Lower leg skin (tissue), 4 donors: ENCODE results near the gene ABLIM1. TPM values are rescaled to one million over a fixed set of nuclear protein-coding genes. Genes with fewer than 3 reads are reported as not detected.

Experiments used
- DNase-seq, 2 donors: peaks; one replicate each; pipeline ENCODE4 v3.0.0-alpha.2; 2019; ENCODE audit warnings: low spot score in 2 of 2
- H3K4me3 ChIP-seq: fragments of 200-600 bp; sonication (generic); 2 replicates; pipeline ENCODE4 v1.5.1; 2017; ENCODE audit warnings: mild to moderate bottlenecking, low read depth; ENCODE audit not compliant: poor library complexity, severe bottlenecking
- POLR2A ChIP-seq, 2 donors: fragments of 450-650 bp; IDR thresholded peaks; one replicate each; pipeline ENCODE4 v1.6.1; 2016 to 2017; ENCODE audit warnings: antibody characterized with exemption in 2 of 2, mild to moderate bottlenecking in 1 of 2, moderate library complexity in 1 of 2
- WGBS, 2 donors: methylation state at CpG; one replicate each; pipeline ENCODE4 v1.1.5; 2018; 5-methylcytosine and 5-hydroxymethylcytosine counted together
- intact Hi-C: fragments of 100-400 bp; cut with DNase I; formaldehyde crosslinking; loops from one replicate; pipeline ENCODE4 v1.15.0; 2023; ENCODE audit warnings: low total_unique reads
- total RNA-seq, 4 donors: library from RNA; depleted of rRNA; stranded (reverse); fragments of >200 nt; gene quantifications; one replicate each; pipeline ENCODE4 v1.1.0, GENCODE V29; 2016
- TF ChIP-seq, protein P1 (sequence below), 3 donors: fragments of 450-650 bp; IDR thresholded peaks; one replicate each; pipeline ENCODE4 v1.5.1; 2016; ENCODE audit warnings: antibody characterized with exemption in 3 of 3, mild to moderate bottlenecking in 3 of 3, moderate library complexity in 2 of 3

The ABLIM1 gene
- total RNA-seq, 4 donors from 2014 or later, result 171 to 258 (median 209) TPM

- TF ChIP-seq, protein P1, sequence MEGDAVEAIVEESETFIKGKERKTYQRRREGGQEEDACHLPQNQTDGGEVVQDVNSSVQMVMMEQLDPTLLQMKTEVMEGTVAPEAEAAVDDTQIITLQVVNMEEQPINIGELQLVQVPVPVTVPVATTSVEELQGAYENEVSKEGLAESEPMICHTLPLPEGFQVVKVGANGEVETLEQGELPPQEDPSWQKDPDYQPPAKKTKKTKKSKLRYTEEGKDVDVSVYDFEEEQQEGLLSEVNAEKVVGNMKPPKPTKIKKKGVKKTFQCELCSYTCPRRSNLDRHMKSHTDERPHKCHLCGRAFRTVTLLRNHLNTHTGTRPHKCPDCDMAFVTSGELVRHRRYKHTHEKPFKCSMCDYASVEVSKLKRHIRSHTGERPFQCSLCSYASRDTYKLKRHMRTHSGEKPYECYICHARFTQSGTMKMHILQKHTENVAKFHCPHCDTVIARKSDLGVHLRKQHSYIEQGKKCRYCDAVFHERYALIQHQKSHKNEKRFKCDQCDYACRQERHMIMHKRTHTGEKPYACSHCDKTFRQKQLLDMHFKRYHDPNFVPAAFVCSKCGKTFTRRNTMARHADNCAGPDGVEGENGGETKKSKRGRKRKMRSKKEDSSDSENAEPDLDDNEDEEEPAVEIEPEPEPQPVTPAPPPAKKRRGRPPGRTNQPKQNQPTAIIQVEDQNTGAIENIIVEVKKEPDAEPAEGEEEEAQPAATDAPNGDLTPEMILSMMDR (IDR thresholded peaks at IDR 0.05), result no peak
- no peak for TF ChIP-seq POLR2A (IDR thresholded peaks at IDR 0.05)
- 48 to 55% methylated on average over 10 of the region's 10 CpGs for WGBS, 2 donors
- H3K4me3 ChIP-seq, result no peak overlapping the region
- intact Hi-C loops, result no loop called here
- DNase-seq, result no peak
These were observed 25.1 kb upstream of the ABLIM1 start for GRCh38 chr10:114683162-114683561.

- TF ChIP-seq POLR2A (IDR thresholded peaks at IDR 0.05), result no peak
- TF ChIP-seq, protein P1 (IDR thresholded peaks at IDR 0.05), result no peak
- no peak overlapping the region for H3K4me3 ChIP-seq
- 16 to 17% methylated on average over 4 of the region's 4 CpGs for WGBS, 2 donors
- DNase-seq, result no peak
- intact Hi-C loops, result no loop called here
These were observed 24.5 kb upstream of the ABLIM1 start for GRCh38 chr10:114682532-114682931.

DNA sequence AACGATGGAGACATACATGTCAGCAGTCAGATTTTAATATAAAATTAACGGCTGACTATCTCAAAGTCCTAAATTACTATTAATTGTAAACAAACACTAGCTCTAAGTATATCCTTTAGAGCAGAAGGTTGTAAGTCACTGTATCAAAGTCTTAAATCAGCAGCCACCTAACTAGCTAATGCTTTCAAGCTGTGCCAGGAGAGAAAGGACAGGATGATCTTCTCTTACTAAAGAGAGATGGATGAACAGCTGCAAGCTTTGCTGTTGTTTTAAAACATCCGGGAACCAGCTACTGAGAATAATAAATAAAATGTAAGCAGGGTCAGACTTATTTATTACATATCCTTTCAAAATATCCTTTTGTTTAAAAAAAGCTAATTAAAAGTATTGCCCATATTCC is 24.0 kb upstream of the ABLIM1 start:
- WGBS, 2 donors, result 45 to 50% methylated on average over 3 of the region's 3 CpGs
- H3K4me3 ChIP-seq, result no peak overlapping the region
- TF ChIP-seq, protein P1 (IDR thresholded peaks at IDR 0.05), result no peak
- TF ChIP-seq POLR2A (IDR thresholded peaks at IDR 0.05), result no peak
- intact Hi-C loops, result no loop called here
- DNase-seq, result no peak

DNA sequence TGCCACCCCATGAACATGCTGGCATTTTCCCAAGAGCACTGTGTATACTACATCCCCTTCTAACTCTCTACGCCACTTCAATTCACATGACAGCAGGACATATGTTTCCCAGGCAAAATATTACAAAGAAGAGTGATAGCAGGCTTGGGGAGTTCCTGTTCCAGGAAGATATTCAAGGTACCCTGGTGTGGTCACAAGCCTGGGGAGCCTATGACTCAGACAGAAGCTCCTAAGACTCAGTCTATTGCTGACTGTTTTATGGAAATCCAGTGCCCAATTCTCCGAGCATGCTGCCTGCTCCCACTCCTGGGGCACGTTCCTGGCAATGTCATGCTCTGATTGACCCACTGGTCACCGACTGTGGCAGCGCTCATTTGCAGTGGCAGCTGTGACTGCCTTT is 23.5 kb upstream of the ABLIM1 start:
- WGBS, 2 donors, result 66 to 78% methylated on average over 5 of the region's 5 CpGs
- TF ChIP-seq, protein P1 (IDR thresholded peaks at IDR 0.05), result no peak
- TF ChIP-seq POLR2A (IDR thresholded peaks at IDR 0.05), result no peak
- no peak overlapping the region for H3K4me3 ChIP-seq
- intact Hi-C loops, result no loop called here
- DNase-seq, result no peak

DNA sequence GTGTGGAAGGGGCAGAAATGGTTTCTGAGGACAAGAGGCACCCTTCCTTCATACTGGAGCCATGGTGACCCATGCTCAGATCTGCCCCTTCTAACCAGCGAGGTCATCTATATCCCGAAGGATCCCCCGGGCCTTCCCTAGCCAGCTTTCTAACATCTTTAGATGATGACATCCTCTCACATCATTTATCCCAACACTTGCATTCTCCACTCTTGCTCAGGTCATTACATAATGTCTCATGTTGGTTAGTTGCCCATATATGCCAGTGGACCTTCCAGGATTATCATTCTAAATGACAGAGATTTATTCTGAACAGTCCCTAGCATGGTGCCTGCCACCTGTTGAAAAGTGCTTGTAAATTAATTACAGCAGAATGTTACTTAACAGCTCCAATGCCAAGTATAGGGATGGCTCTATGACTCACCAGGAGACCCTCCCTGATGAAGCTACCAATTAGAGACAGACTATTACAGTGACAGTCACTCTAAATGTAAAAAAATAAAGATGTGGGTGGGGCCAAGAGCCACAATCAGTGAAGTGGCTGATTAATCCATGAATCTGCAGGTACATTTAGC is 22.6 kb upstream of the ABLIM1 start:
- TF ChIP-seq, protein P1 (IDR thresholded peaks at IDR 0.05), result no peak
- TF ChIP-seq POLR2A (IDR thresholded peaks at IDR 0.05), result no peak
- H3K4me3 ChIP-seq, result no peak overlapping the region
- no peak for DNase-seq
- WGBS, 2 donors, result 93% methylated on average over 3 of the region's 3 CpGs
- intact Hi-C loops, result no loop called here

DNA sequence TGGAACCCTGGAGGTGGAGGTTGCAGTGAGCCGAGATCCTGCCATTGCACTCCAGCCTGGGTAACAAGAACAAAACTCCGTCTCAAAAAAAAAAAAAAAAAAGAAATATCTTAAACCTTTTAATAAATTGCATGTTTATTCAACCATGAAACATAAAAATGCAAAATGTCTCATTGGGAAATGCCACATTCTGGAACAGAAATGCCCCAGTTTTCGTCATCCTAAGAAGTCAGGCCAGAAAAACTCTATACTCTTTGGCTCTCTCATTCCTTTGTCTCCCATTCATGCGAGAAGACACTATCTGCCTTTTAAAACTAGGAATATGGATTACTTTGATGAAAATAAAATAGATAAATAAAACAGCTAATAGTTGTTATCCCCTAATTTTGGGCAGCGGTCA is 21.5 kb upstream of the ABLIM1 start:
- H3K4me3 ChIP-seq, result no peak overlapping the region
- intact Hi-C loops, result no loop called here
- DNase-seq, result no peak
- WGBS, 2 donors, result 94 to 97% methylated on average over 5 of the region's 5 CpGs
- TF ChIP-seq POLR2A (IDR thresholded peaks at IDR 0.05), result no peak
- TF ChIP-seq, protein P1 (IDR thresholded peaks at IDR 0.05), result no peak
